Measurements from ENCODE around the gene TRUB2.

DNA sequence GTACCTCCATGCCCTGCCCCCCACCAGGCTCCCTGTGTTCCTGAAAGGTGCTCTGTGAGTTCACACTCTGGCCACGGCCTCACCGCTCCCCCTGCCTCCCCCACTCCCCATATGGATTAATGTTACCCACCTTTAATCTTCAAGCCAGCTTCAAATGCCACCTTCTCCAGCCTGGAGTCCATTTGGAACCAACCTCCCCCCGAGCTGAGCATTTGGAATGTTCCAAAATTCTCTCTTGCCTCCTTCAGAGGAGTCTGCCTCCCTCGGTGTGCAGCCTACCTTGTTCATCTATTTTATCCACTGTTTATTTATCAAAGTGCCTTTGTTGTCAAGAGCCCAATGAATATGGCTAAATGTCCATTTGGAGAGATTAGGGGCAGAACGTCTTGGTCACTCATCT lies 50.7 kb downstream of the TRUB2 start:
- TF ChIP-seq CTCF (IDR thresholded peaks at IDR 0.05) = no peak
- TF ChIP-seq EZH2 (IDR thresholded peaks at IDR 0.05) = no peak
- TF ChIP-seq EZH2phosphoT487 (IDR thresholded peaks at IDR 0.05) = no peak
